ENCODE measurements around the gene SLC9A3.
"Not testable (repeated sequence)": the region's sequence is repeated elsewhere in the genome, so short reads cannot be mapped to it uniquely, and the experiment has no call there.

The SLC9A3 gene

GRCh38 chr5:489689-490080, 34.6 kb downstream of the SLC9A3 start:
- no peak for DNase-seq (ENCODE audit: low read depth in 2 of 2)

GRCh38 chr5:488744-489688, 35.2 kb downstream of the SLC9A3 start:
- no peak for DNase-seq (ENCODE audit: low read depth in 2 of 2)

- no peak for DNase-seq (ENCODE audit: low read depth in 2 of 2)
These were observed 36.0 kb downstream of the SLC9A3 start for GRCh38 chr5:488241-488640.

GRCh38 chr5:486597-486996, 37.7 kb downstream of the SLC9A3 start:
- not testable (repeated sequence) for DNase-seq (ENCODE audit: low read depth in 2 of 2)

GRCh38 chr5:485946-486491, 38.2 kb downstream of the SLC9A3 start:
- no peak for DNase-seq (ENCODE audit: low read depth in 2 of 2)

- no peak for DNase-seq (ENCODE audit: low read depth in 2 of 2)
These were observed 38.9 kb downstream of the SLC9A3 start for GRCh38 chr5:485113-485945.

- no peak for DNase-seq (ENCODE audit: low read depth in 2 of 2)
These were observed 39.7 kb downstream of the SLC9A3 start for GRCh38 chr5:484556-484955.

- no peak for DNase-seq (ENCODE audit: low read depth in 2 of 2)
These were observed 40.7 kb downstream of the SLC9A3 start for GRCh38 chr5:483434-484140.

GRCh38 chr5:483011-483410, 41.2 kb downstream of the SLC9A3 start:
- DNase-seq (ENCODE audit: low read depth in 2 of 2), result no peak

- no peak for DNase-seq (ENCODE audit: low read depth in 2 of 2)
These were observed 41.7 kb downstream of the SLC9A3 start for GRCh38 chr5:482506-482905.

- DNase-seq (ENCODE audit: low read depth in 2 of 2), result no peak
These were observed 42.2 kb downstream of the SLC9A3 start for GRCh38 chr5:482021-482420.

- no peak for DNase-seq (ENCODE audit: low read depth in 2 of 2)
These were observed 42.9 kb downstream of the SLC9A3 start for GRCh38 chr5:481347-481746.

- DNase-seq (ENCODE audit: low read depth in 2 of 2), result no peak
These were observed 44.5 kb downstream of the SLC9A3 start for GRCh38 chr5:479566-480319.

- DNase-seq (ENCODE audit: low read depth in 2 of 2), result no peak
These were observed 45.2 kb downstream of the SLC9A3 start for GRCh38 chr5:478982-479535.

- no peak for DNase-seq (ENCODE audit: low read depth in 2 of 2)
These were observed 45.8 kb downstream of the SLC9A3 start for GRCh38 chr5:478369-478981.

GRCh38 chr5:477871-478270, 46.4 kb downstream of the SLC9A3 start:
- DNase-seq (ENCODE audit: low read depth in 2 of 2), result no peak

GRCh38 chr5:477247-477646, 47.0 kb downstream of the SLC9A3 start:
- no peak for DNase-seq (ENCODE audit: low read depth in 2 of 2)

GRCh38 chr5:476814-477175, 47.5 kb downstream of the SLC9A3 start:
- DNase-seq (ENCODE audit: low read depth in 2 of 2), result no peak

GRCh38 chr5:476102-476813, 48.0 kb downstream of the SLC9A3 start:
- DNase-seq (ENCODE audit: low read depth in 2 of 2), result no peak

- no peak for DNase-seq (ENCODE audit: low read depth in 2 of 2)
These were observed 48.5 kb downstream of the SLC9A3 start for GRCh38 chr5:475704-476101.
